Activated T-helper 9 cell treated with anti-CD3 and anti-CD28 coated beads, Interleukin-2, amount 50 U/mL, for 16 hours (primary cell): ENCODE measurements around the gene LRRC61.
A peak's percentile ranks its signal among the peaks of the same experiment; 100 is the strongest.
"Not testable (repeated sequence)": the region's sequence is repeated elsewhere in the genome, so short reads cannot be mapped to it uniquely, and the experiment has no call there.

Experiments used
- DNase-seq: peaks from one replicate; pipeline ENCODE4 v3.0.0-alpha.2; 2020; ENCODE audit warnings: low read depth

LRRC61 gene, protein sequence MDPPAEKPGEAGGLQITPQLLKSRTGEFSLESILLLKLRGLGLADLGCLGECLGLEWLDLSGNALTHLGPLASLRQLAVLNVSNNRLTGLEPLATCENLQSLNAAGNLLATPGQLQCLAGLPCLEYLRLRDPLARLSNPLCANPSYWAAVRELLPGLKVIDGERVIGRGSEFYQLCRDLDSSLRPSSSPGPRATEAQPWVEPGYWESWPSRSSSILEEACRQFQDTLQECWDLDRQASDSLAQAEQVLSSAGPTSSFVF

DNA sequence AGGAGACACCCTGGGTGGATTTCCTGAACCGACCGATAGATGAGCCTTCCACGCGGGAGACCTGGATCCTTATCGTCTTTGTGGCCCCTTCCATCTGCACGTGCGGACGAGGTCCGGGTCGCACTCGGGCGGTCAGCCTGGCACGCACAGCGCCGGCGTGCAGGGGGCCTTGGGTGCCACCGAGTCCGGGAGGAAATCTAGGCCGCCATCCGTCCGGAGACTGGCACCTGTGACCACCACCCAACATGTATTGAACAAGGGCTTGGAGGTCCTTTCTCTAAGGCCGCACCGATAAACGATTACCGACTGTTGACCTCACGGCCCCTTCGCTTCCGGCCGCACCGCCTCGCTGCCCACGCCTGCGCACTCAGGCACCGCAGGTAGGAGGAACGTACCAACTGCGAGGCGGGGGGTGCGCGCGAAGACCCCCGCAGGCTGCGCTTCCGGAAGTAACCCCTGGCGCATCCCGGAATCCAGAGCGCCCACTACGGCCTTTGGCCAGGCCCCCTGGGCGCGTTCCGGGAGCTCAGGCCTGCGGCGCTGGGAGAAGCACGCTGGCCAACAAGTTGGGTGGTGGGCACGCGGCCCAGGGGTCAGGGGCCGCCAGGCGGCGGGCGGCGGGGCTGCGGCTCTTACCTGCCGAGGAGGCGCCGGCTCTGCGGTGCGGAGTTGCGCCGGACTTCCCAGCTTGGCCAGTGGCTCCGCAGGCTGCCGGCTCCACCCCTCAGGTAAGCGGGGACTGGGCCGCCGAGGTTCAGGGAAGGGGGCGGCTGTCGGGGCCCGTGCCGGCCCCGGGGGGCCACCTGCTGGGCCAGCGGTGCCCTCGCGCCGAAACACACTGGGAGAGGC, at the start of gene LRRC61, which contains the start of gene ACTR3C:
Gene LRRC61, plus strand, starts transcription at position 523 of the 849 bp plus-strand sequence. CDS start 13,507 bp downstream, outside the sequence.
Gene ACTR3C, minus strand, starts transcription at position 713 of the 849 bp plus-strand sequence. CDS start 28,249 bp downstream, outside the sequence.
- peak; percentile 45 for DNase-seq

DNA sequence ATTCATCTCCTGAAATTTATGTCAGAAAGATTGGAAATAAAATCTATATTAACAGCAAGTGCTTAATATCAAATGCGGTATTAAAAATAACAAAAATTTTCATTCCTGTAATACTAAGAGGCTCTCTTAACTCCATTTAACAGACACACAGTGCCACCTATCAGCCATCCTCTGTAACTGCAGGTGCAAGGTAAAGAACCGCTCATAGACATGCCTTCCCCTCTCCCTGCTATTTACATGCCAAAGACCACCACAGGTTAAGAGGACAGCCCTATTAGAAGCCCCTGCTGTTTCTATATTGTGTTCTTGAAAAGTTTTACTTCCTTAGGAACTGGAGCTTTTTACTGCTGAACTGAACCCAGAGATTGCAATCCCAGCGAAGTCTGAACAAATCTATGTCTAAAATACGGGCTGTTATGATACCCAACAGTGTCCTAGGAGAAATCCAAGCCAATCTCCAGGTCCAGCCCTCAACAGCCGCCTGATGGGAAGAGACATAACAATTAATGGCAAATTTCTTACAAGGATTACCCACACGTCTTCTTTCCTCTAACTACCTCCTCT, 46.9 kb upstream of the LRRC61 start:
- DNase-seq: not testable (repeated sequence)

DNA sequence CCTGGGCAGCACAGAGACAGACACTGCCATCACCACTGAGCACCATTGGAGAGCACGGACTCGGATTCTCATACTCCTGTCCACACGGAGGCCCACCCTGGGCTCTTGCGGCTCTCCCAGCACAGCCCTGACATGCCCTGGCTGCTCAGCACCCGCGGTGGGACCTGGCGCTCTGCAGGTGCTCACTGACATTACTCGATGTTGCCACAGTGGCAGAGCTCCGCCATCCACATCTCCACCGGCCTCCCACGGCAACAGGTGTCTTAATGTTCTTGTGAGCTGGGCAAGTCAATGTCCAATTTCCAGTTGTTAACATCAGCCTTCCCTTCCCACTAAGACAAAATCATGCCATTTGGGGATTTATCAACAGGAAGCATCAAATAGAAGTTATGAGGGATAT, 44.8 kb upstream of the LRRC61 start:
- DNase-seq: not testable (repeated sequence)

DNA sequence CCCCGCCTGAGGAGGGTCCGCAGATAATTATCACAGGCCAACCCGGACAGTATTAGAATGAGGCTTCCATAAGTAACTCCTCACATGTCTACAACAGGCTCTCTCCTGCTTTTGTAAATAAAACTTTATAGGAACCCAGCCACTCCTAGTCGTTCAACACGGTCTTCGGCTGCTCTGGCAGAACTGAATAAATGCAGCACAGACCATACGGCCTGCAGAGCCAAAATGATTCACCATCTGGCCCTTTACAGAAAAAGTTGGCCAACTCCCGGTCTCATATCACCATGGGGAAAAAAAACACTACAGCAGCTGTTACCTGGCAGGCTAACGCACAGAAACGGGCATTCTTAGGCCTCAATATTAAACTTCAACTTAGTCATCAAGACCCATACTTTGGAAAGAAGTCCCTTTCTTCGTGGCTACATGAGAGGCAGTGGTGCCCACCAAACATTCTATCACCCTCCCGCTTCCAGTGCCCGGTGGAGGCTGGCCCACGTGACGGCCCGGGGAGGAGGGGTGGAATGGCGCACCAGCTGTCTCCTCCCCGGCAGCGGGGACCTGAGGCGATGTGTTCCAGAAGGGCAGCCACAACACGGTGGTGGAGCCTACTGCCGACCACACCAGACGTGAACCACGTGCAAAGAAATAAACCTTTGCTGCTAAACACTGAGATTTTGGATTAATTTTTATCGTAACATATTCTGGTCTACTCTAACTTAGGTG, 41.3 kb upstream of the LRRC61 start:
- not testable (repeated sequence) for DNase-seq

DNA sequence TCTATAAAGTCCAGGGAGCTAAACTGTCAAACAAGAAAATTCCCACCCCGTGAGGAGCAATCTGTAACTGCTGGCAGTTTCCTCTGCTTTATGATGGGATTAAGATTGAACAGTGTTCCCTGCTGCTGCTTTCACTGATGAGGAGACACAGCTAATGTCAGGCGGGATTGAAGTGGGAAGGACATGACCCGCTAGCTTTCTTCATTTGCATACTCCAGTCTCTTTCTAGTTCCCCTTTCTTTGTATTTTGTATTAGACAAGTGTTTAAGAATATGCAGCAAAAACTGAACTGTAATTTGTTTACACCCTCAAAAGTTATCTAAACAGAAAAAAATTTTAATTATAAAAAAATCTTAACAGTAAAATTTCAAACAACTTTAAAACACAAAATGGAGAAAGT, 40.0 kb upstream of the LRRC61 start:
- DNase-seq: not testable (repeated sequence)

DNA sequence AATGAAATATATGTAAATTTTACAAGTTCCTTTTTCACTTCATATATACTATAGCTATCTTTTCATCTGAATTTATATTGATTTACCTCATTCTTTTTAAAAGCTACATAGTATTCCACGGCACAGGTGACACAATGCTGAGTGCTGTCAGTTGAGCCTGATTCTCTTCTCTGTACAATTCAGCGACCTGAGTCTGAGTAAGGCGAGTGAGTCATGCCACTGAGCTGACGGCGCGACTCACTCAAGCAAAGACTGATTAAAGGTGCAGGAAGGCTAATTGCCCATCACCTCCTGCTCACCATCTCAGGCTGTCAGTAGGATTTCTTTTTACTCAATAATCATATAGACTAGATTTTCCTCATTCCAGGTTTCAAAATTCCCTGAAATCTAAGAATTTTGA, 39.5 kb upstream of the LRRC61 start:
- DNase-seq: not testable (repeated sequence)

DNA sequence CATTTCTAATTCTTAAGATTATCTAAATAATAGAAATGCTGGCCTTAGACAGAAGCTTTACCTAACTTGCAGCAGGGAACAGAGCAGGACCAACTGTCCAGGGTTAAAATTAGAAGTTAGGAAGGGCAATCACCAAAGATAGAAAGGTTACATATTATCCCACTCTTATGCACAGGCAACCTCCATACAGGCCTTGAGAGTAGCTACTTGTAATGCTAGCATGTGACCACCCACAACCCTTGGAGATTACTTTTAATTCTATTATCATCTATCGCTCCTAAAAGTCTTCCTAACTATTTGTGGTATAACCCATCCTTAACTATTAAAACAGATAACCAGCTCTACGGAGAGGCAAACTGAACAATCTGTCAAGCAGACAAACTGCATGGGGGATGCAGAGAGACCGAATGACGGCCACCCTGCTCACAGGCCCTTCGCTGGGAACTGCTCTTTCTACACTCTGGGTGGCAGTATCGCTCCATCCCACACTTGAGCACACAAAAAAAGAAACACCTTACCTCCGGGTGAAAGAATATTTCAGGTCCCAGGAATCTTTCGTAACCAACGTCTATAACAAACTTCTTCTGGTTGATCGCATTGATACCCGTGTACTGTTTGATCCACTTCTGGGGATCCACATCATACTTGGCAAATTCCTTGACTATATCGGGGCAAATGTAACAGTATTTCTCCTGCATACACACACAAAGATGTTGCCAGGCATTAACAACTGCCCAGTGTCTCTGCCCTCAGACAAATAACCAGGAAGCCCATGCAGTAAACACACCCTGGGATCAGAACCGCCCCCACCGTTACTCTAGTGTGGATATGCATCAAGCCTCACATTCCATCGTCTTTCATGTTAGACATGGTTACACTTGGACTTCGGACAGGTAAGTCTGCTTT, 37.1 kb upstream of the LRRC61 start:
- DNase-seq: not testable (repeated sequence)

DNA sequence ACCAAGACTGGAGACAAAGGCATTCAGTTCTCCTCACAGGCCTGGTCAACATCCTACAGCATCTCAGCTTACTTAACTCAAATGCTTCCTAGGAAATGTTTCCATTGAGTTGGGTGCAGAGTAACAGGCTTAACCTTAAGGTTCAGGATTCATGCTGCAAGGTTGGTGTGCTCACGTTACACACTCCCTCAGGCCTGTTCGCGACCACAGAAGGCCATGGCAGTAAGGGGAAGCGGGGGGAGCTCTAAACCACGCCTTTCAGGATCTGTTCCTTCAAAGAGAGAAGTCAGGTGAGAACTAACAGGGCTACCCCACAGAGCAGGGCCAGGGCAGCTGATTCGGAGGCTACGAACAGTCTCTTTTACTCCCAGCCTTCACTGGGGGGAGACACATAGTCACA, 35.3 kb upstream of the LRRC61 start:
- DNase-seq: not testable (repeated sequence)

DNA sequence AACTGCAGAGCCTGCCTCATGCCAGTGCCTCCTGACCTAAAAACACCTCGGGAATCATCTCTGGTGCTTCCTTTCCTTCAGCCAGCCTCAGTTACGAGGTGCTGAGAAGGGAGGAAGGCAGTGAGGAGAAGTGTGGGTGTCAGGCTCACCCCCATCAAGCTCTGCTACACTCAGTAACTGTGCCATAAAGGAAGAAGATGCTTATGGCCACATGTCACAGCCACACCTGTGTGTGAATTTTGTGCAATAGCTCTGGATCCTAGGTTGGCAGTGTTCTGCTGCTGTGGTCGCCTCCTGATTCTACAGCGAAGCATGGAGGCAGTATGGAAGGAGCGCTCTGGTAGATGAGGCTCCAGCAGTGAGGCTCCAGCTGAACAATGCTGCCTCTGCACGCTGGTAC, 34.3 kb upstream of the LRRC61 start:
- not testable (repeated sequence) for DNase-seq

DNA sequence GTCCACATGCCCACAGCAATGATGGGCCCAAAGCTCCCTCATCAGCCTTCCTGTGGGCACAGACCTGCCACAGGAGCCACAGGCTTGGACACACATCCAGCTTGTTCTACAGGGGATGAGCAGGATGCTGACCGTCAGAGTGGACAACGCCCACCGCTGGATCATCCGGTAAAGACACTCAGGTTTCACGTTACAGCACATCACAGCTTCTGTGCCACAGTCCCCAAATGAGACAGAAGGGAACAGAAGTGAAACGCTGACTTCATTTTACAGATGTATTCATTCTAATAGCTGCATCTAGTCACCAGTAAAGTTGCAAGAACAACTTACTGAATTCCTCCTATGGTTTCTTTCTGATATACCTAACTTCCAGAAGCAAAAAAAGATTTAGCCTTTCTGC, 32.8 kb upstream of the LRRC61 start:
- not testable (repeated sequence) for DNase-seq

DNA sequence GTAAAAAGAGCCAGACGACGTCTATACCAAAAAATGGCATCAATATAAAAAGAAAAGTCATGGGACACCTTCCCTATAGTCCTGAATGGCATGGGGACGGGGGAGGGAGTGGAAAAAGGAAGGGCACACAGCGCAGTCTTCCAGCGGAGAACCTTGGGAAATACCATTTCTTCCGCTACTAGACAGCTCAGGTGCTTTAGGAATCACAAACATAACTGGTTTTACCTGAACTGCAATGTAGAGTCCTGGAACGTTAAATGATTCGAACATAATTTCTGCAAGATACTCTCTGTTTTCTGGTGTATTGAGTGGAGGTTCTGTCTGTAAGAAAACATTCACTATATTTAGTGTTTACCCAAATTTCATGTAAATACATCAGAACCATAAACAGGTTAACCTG, 28.1 kb upstream of the LRRC61 start:
- DNase-seq: not testable (repeated sequence)

DNA sequence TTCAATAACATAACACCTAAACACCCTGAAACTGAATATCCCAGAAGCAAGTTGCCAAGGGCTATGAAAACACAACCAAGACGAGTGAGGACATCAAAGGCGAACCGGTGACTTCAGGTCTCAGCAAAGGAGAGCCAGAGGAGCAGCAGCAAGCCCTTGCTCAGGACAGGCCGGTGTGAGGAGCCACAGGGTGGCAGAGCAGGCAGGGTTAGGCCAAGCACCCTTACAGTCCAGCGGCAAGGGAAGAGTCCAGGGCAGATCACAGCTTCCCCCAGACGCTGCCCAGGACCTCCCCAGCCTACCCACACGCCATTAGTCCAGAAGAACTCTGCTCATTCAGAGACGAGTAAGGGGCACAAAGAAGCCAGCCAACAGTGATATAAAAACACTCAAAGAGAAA, 27.5 kb upstream of the LRRC61 start:
- DNase-seq: not testable (repeated sequence)

DNA sequence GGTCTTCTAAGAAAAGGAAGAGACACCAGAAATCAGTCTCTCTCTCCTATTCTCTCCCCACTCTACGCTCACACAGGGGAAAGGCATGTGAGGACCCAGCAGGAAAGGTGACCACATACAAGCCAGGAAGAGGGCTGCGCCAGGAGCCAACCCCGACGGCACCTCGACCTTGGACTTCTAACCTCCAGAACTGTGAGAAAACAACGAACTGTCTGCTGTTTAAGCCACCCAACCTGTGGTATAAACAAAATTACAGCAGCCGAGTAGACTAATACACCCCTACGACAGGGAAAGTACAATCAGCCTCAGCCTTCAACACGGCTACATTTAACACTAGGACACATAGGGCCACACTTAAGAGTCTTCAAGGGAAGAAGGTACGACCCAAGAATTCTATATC, 26.4 kb upstream of the LRRC61 start:
- not testable (repeated sequence) for DNase-seq

DNA sequence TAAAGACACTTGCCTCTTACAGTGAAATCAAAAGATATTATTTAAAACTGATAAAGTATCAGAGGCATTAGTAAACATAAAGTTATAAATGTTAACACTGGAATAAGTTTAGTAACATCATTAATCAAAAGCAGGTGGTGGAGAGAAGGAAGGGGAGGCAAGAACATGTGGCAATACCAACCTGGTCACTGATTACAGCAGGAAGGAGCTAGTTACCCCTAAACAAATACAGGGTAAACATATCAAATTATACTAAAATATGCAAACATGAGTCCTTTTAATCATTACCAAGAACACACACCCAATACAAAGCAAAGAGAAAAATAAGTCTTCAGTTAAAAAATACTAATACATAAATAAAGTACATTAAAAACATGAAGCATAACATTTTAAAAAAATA, 25.2 kb upstream of the LRRC61 start:
- DNase-seq: not testable (repeated sequence)

DNA sequence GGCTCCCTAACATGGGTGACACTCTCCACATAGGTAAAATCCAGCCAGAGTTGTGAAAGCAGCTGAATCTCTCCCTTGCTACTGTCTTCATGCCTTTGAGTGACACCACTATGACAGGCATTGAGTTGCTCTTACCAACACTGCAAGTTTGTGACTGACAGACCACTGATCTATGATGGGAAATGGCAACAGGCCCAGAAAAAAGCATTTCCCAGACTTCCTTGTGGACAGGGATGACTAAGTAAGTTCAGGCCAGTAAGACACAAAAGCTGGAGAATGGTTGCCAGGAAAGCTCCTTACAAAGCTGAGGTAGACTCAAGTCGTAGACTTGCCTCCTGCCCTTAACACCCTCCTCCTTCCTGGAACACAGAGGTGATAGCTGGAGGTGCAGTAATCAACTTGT, 20.2 kb upstream of the LRRC61 start:
- DNase-seq: not testable (repeated sequence)

DNA sequence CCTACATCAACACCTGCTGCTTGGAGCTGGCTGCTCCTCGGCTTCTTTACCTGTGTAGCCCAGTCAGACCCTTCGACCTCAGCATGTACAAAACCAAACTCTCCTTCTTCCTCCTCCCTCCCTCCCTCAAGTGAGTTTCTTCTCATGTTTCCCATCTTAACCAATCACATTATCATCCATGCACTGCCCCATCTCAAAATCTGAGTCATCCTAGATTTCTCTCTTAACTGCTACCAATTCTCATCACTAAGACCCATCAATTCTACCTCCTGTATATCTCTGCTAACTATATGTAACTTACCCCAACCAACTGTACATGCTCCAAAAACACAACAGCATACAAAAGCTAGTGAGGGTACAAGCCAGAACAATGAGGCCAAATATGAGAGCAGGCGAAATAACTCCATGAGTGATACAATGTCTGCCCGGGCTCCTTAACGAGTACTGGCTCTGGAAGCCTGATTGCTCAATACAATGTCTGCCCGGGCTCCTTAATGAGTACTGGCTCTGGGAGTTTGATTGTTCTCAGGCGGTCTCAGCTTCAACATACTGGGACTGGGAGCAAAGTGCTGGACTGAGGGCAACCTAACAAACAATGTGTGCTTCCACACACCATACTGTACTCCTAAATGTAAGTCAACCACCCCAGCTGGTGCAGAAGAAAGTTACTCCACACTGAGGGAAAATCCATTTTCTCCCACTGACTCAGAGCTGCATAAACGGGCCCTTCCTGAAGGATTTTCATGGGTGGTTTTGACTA, 18.5 kb upstream of the LRRC61 start:
- DNase-seq: not testable (repeated sequence)

DNA sequence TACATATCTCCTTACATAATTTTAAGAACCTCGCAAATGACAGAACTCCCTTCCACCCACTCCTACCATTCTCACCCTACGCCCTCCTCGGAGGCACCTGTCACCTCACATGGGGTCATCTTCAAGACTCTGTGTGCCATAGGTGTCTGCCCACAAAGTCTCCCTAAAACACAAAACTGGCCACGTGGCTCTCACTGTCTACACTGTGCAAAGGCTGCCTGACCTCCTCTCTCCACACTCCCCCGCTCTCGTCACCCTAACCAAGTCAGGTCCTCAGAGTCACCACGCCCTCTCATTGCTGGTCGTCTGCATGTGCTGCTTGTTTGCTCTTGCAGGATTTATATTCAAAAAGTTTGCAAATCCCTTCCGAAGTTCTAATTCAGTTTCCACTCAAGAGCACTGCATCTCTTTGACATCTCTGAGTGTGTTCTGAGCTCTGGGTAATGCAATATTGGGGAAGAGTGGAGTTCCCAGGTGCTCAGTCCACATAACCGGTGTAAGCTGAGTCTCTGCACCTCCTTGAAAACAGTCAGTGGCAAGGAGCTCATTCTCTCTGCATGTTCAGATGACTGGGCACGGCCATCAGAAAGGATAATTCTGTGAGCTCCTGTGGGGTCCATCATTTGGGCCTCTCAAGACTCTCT, 17.8 kb upstream of the LRRC61 start:
- not testable (repeated sequence) for DNase-seq

DNA sequence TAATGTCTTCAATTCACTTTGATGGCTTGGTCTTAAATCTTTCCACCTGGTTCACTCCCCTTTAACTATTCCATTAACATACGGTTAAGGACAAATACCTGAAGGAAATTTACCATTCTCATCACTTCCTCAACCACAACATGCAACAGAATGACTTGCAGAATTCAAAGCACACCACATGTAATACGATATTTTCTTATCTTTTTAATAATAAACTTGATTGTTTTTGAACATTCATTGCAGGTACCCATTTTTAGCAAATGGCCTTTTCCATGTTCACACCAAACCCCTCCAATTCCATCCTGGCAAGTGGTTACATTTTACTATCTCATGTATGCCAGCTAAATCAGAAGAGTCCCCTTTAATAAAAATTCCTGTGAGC, 17.3 kb upstream of the LRRC61 start:
- DNase-seq: not testable (repeated sequence)

DNA sequence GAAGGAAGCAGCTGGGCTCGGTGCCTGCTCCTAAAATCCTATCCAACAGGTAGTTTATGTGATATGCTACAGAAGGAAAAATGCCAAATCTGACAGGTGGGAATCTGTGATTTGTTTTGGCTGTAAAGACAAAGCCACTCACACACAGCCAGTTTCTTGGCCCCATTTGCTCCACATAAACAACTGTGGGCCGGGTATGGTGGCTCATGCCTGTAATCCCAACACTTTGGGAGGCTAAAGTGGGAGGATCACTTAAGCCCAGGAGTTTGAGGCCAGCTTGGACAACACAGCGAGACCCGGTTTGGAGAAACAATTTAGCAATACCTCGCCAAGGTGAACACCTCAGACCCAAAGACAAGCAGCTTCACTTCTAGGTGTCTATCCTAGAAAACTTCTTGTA, 16.8 kb upstream of the LRRC61 start:
- DNase-seq: not testable (repeated sequence)

DNA sequence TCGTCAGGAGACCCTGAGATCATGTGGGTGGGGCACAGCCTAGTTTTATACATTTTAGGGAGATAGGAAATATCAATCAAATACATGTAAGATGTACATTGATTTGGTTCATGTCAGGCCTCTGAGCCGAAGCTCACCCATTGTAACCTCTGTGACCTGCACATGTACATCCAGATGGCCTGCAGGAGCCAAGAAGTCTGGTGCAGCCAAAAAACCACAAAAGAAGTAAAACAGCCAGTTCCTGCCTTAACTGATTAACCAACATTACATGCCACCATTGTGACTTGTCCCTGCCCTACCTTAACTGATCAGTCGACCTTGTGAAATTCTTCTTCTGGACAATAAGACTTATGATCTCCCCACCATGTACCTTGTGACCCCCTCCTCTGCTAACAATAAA, 16.0 kb upstream of the LRRC61 start:
- DNase-seq: no peak
